SH-SY5Y (cell line): ENCODE results near the gene CFAP299.

Experiments
- GATA2 ChIP-seq: IDR thresholded peaks from 2 replicates; pipeline ENCODE4 v1.6.1; 2011; ENCODE audit warnings: mild to moderate bottlenecking, low read depth, low read length
- GATA3 ChIP-seq: IDR thresholded peaks from 2 replicates; pipeline ENCODE4 v1.6.1; 2011; ENCODE audit warnings: low read depth, mild to moderate bottlenecking, low read length, moderate library complexity

CFAP299 gene

GRCh38 chr4:80922941-80923340 lies 587.4 kb downstream of the CFAP299 start:
- TF ChIP-seq GATA3 = no peak
- no peak for TF ChIP-seq GATA2

- TF ChIP-seq GATA2 (no peak), GATA3 (no peak)
Observed at GRCh38 chr4:80925293-80925692, 589.8 kb downstream of the CFAP299 start.

- no peak for TF ChIP-seq GATA3
- no peak for TF ChIP-seq GATA2
Observed at GRCh38 chr4:80926446-80926845, 590.9 kb downstream of the CFAP299 start.

- no peak for TF ChIP-seq GATA3
- TF ChIP-seq GATA2 = no peak
Observed at GRCh38 chr4:80926891-80927290, 591.4 kb downstream of the CFAP299 start.

- no peak for TF ChIP-seq GATA2
- TF ChIP-seq GATA3 = no peak
Observed at GRCh38 chr4:80927420-80927819, 591.9 kb downstream of the CFAP299 start.

- TF ChIP-seq GATA3 (no peak), GATA2 (no peak)
Observed at GRCh38 chr4:80931631-80932081, 596.1 kb downstream of the CFAP299 start.

- no peak for TF ChIP-seq GATA2
- no peak for TF ChIP-seq GATA3
Observed at GRCh38 chr4:80948141-80948540, 612.6 kb downstream of the CFAP299 start.

GRCh38 chr4:80948995-80949394 lies 613.5 kb downstream of the CFAP299 start:
- TF ChIP-seq GATA2 (no peak), GATA3 (no peak)

GRCh38 chr4:80956421-80956820 lies 620.9 kb downstream of the CFAP299 start:
- TF ChIP-seq GATA2 = no peak
- no peak for TF ChIP-seq GATA3

GRCh38 chr4:80963051-80963450 lies 627.5 kb downstream of the CFAP299 start:
- TF ChIP-seq GATA2 (no peak), GATA3 (no peak)

- TF ChIP-seq GATA3 = no peak
- no peak for TF ChIP-seq GATA2
Observed at GRCh38 chr4:80967346-80967745, 631.8 kb downstream of the CFAP299 start.

GRCh38 chr4:80980239-80980638 lies 644.7 kb downstream of the CFAP299 start:
- no peak for TF ChIP-seq GATA3
- no peak for TF ChIP-seq GATA2

- TF ChIP-seq GATA2 (no peak), GATA3 (no peak)
Observed at GRCh38 chr4:80986011-80986410, 650.5 kb downstream of the CFAP299 start.

- TF ChIP-seq GATA2 (no peak), GATA3 (no peak)
Observed at GRCh38 chr4:80989921-80990544, 654.5 kb downstream of the CFAP299 start.

GRCh38 chr4:80990851-80991250 lies 655.3 kb downstream of the CFAP299 start:
- TF ChIP-seq GATA2 (no peak), GATA3 (no peak)

GRCh38 chr4:80999943-81000342 lies 664.4 kb downstream of the CFAP299 start:
- TF ChIP-seq GATA3 = no peak
- no peak for TF ChIP-seq GATA2
